ENCODE data around the gene NHLRC4. TPM values are rescaled to one million over a fixed set of nuclear protein-coding genes. Genes with fewer than 3 reads are reported as not detected.
A peak's percentile ranks its signal among the peaks of the same experiment; 100 is the strongest.

The NHLRC4 gene
- polyA plus RNA-seq, 3 donors = 0.29 to 0.57 (median 0.36) TPM

GRCh38 chr16:565419-566330 lies 1.1 kb upstream of the NHLRC4 start:
- Mint-ChIP-seq H3K27ac (no peak overlapping the region), H3K9me3 (peaks cover 0 to 2% (median 1%) of the 10 kb centered on the region in 7 donors), H3K4me3 (no peak overlapping the region), H3K4me1 (peaks cover 21% of the 10 kb centered on the region), H3K27me3 (ENCODE audit: low read depth in 3 of 3) (peaks cover 11 to 19% (median 19%) of the 10 kb centered on the region in 3 donors), H3K36me3 (no peaks in the 10 kb centered on the region)
- intact Hi-C loops (cut with micrococcal nuclease) = no loop called here
- H3K4me2 ChIP-seq (replicated peaks; ENCODE audit: extremely low read depth, low read length, poor library complexity, severe bottlenecking) = no peak overlapping the region
- no peaks in the 10 kb centered on the region for H3K9me3 ChIP-seq (replicated peaks in 1 of 2; ENCODE audit: control insufficient read depth in 1 of 2, insufficient read depth in 1 of 2, low read length in 2 of 2)
- no peaks in the 10 kb centered on the region for H4K20me1 ChIP-seq (ENCODE audit: insufficient read depth, low read length)
- no peak overlapping the region for H3K9ac ChIP-seq (ENCODE audit: insufficient read depth, low read length, poor library complexity, severe bottlenecking)
- no peak for DNase-seq
- no peak overlapping the region for H3K4me3 ChIP-seq (replicated peaks in 1 of 3; ENCODE audit: low read depth in 2 of 3, low read length in 3 of 3)
- H3K27me3 ChIP-seq (ENCODE audit: control insufficient read depth in 2 of 2, insufficient read depth in 2 of 2, low read length in 2 of 2) = peaks cover 5 to 12% of the 10 kb centered on the region in 2 donors
- H3K79me2 ChIP-seq (ENCODE audit: insufficient read depth, low read length) = peaks cover 2% of the 10 kb centered on the region
- H3K27ac ChIP-seq (ENCODE audit: low read depth in 1 of 2, low read length in 2 of 2) = no peak overlapping the region
- H3K36me3 ChIP-seq (replicated peaks in 1 of 2; ENCODE audit: control insufficient read depth in 1 of 2, insufficient read depth in 2 of 2, low read length in 2 of 2) = no peaks in the 10 kb centered on the region
- H3K4me1 ChIP-seq (ENCODE audit: control insufficient read depth in 1 of 2, insufficient read depth in 2 of 2, low read length in 2 of 2) = peaks cover 23 to 33% of the 10 kb centered on the region in 2 donors
- peak overlapping the region; percentile 75 for H2AFZ ChIP-seq (ENCODE audit: insufficient read depth, low read depth, low read length, poor library complexity, severe bottlenecking)
- TF ChIP-seq CTCF (IDR thresholded peaks at IDR 0.05) = no peak
- 89% methylated on average over 30 of the region's 35 CpGs for WGBS (ENCODE audit: insufficient coverage)

- intact Hi-C loops (cut with micrococcal nuclease) = no loop called here
- no peaks in the 10 kb centered on the region for H3K27me3 ChIP-seq (ENCODE audit: control insufficient read depth in 2 of 2, insufficient read depth in 2 of 2, low read length in 2 of 2)
- H2AFZ ChIP-seq (ENCODE audit: insufficient read depth, low read depth, low read length, poor library complexity, severe bottlenecking) = peak overlapping the region; percentile 75
- H3K4me3 ChIP-seq (replicated peaks in 1 of 3; ENCODE audit: low read depth in 2 of 3, low read length in 3 of 3) = peak overlapping the region in 2 of 3 experiments; percentile 35 to 69
- peak overlapping the region; percentile 32 for H3K9ac ChIP-seq (ENCODE audit: insufficient read depth, low read length, poor library complexity, severe bottlenecking)
- H3K9me3 ChIP-seq (replicated peaks in 1 of 2; ENCODE audit: control insufficient read depth in 1 of 2, insufficient read depth in 1 of 2, low read length in 2 of 2) = no peaks in the 10 kb centered on the region
- H3K27ac Mint-ChIP-seq = no peak overlapping the region
- peaks cover 0 to 2% (median 0%) of the 10 kb centered on the region in 7 donors for H3K9me3 Mint-ChIP-seq
- H3K36me3 Mint-ChIP-seq = peaks cover 4% of the 10 kb centered on the region in 2 donors
- WGBS (ENCODE audit: insufficient coverage) = 94% methylated on average over 34 of the region's 35 CpGs
- DNase-seq = no peak
- peak overlapping the region; percentile 79 for H3K4me2 ChIP-seq (replicated peaks; ENCODE audit: extremely low read depth, low read length, poor library complexity, severe bottlenecking)
- peaks cover 1 to 10% (median 6%) of the 10 kb centered on the region in 3 donors for H3K27me3 Mint-ChIP-seq (ENCODE audit: low read depth in 3 of 3)
- H3K4me3 Mint-ChIP-seq = peak overlapping the region in 1 of 2 donors; percentile 52
- peak overlapping the region in 1 of 2 donors; percentile 41 for H3K27ac ChIP-seq (ENCODE audit: low read depth in 1 of 2, low read length in 2 of 2)
- TF ChIP-seq CTCF (IDR thresholded peaks at IDR 0.05) = no peak
- peaks cover 28 to 41% of the 10 kb centered on the region in 2 donors for H3K4me1 ChIP-seq (ENCODE audit: control insufficient read depth in 1 of 2, insufficient read depth in 2 of 2, low read length in 2 of 2)
- H3K4me1 Mint-ChIP-seq = peaks cover 33% of the 10 kb centered on the region
- H4K20me1 ChIP-seq (ENCODE audit: insufficient read depth, low read length) = no peaks in the 10 kb centered on the region
- no peaks in the 10 kb centered on the region for H3K36me3 ChIP-seq (replicated peaks in 1 of 2; ENCODE audit: control insufficient read depth in 1 of 2, insufficient read depth in 2 of 2, low read length in 2 of 2)
- H3K79me2 ChIP-seq (ENCODE audit: insufficient read depth, low read length) = peaks cover 11% of the 10 kb centered on the region
Observed at GRCh38 chr16:567373-568256, 810 bp downstream of the NHLRC4 start.

Measured in CD14-positive monocyte (primary cell).